Non-pigmented ciliary epithelial cell (primary cell): ENCODE measurements around the gene SYNE1.
"Not testable (repeated sequence)": the region's sequence is repeated elsewhere in the genome, so short reads cannot be mapped to it uniquely, and the experiment has no call there.

Source experiments
- DNase-seq: peaks from one replicate; pipeline ENCODE4 v3.0.0-alpha.2; 2010; ENCODE audit warnings: low read depth

The SYNE1 gene

DNA sequence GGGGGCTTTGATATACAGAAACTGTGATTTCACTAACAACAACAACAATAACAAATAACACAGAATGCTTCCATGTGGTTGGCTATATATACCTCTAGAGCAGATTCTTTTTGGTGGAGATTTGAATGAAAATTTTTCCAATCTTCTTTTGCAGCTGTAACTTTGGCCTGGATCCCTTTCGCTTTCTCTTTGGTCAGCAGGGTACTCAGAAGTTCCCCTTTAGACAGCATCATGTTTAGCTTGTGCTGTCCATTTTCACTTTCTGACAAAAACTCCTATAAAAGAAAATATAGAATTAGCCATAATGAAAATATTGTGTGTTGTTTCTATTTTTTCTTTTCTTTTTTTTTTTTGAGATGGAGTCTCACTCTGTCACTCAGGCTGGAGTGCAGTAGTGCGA, 264.2 kb downstream of the SYNE1 start:
- no peak for DNase-seq

- DNase-seq = no peak
These were observed 265.4 kb downstream of the SYNE1 start for GRCh38 chr6:152371775-152372174.

DNA sequence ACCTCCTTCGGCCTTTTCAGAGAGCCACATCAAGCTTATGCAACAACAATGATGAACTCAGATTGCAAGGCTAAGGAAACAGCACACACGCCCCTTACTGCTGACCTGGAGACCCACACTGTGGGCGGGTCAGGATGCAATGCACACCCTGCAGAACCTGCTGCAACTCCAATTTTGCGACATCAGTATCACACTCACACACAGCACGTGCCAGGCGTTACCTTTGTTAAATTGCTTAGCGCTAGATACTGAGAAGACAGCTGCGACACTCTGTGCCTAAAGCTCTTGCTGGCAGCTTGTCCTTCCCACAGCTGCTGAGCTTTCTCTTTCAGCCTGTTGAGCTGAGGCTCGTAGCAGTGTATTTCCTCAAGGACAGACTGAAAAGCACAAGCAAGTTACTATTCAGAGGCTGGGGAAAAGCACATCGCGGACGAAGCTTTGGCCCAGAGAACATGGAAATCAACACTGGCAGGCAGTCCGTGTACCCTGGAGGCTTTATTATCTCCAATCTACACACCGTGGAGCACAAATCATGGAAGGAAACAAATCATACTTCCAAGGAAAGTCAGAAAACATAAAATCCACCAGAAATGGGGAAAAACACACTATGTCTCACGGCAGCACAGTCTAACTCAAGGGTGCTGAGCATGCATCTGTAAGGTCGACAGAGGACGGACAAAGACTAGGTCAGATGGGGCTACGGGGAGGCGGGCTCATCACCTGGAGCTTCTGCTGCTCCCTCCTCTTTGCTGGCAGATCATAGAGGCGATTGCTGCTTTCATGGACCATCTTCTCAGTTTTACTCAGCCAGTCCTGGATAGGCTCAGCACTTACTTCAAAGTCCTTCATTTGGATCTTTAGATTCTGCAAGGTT, 268.2 kb downstream of the SYNE1 start:
- DNase-seq = no peak

GRCh38 chr6:152364866-152365265, 272.3 kb downstream of the SYNE1 start:
- no peak for DNase-seq

- no peak for DNase-seq
These were observed 277.1 kb downstream of the SYNE1 start for GRCh38 chr6:152360034-152360433.

- no peak for DNase-seq
These were observed 280.5 kb downstream of the SYNE1 start for GRCh38 chr6:152356662-152357061.

DNA sequence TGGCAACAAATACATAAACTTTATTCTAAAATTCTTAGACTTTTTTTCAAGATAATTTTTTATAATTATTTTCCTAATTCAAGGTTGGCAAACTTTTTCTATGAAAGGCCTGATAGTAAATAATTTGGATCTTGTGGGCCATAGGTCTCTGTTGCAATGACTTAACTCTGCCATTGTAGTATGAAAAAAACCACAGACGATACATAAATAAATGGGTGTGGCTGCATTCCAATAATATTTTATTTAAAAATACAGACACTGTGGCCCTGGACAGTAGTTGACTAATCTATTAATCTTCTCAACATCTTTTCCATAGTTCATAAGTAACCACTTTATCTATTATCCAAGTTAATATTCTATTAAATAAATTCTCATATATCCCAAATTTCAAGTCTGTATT, 281.1 kb downstream of the SYNE1 start:
- no peak for DNase-seq

- DNase-seq = no peak
These were observed 282.0 kb downstream of the SYNE1 start for GRCh38 chr6:152355166-152355565.

- no peak for DNase-seq
These were observed 283.7 kb downstream of the SYNE1 start for GRCh38 chr6:152353440-152353839.

DNA sequence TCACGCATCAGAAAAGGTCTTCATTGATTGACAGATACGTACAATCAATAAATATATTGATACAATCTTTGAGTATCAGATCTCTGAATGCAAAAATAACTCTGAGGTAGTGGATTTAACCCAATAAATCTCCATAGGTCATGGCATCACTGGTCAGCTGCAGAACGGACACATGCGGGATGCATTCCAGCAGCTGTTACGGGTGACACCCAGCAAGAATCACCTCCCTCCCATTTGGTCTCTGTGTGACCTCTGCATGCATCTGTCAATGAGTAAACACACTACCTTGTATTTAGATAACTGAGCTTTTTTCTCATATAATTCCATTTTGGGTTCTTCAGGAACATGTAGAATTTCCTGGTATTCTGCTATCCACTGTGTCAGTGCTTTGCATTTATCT, 285.4 kb downstream of the SYNE1 start:
- DNase-seq = no peak

- no peak for DNase-seq
These were observed 286.1 kb downstream of the SYNE1 start for GRCh38 chr6:152351110-152351509.

- peak; percentile 19 for DNase-seq
These were observed 289.0 kb downstream of the SYNE1 start for GRCh38 chr6:152348116-152348515.

DNA sequence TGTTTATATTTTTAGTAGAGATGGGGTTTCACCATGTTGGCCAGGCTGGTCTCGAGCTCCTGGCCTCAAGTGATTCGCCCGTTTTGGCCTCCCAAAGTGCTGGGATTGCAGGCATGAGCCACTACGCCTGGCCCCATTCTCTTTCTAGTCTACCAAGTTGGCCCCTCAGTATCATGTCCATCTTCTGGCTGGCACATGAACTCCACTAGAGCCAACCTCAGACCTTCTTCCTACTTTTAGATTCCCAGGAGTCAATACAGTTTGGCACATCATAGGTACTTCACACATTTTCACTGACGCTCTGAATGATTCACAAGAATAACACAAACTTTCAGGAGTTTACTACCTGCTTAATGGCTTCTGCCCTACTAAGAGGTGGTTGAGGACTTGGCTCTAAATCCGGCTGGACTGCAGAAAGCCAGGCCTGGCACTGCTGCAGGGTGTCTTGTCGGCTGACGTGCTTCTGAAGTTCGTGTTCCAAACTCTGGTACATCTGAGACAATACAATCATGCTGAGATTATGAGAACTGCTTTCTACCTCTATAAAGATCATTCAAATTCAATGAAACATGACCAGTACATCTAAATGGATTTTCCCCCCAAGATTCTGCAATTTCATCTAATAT, 293.3 kb downstream of the SYNE1 start:
- no peak for DNase-seq

- DNase-seq = no peak
These were observed 295.6 kb downstream of the SYNE1 start for GRCh38 chr6:152341596-152341995.

DNA sequence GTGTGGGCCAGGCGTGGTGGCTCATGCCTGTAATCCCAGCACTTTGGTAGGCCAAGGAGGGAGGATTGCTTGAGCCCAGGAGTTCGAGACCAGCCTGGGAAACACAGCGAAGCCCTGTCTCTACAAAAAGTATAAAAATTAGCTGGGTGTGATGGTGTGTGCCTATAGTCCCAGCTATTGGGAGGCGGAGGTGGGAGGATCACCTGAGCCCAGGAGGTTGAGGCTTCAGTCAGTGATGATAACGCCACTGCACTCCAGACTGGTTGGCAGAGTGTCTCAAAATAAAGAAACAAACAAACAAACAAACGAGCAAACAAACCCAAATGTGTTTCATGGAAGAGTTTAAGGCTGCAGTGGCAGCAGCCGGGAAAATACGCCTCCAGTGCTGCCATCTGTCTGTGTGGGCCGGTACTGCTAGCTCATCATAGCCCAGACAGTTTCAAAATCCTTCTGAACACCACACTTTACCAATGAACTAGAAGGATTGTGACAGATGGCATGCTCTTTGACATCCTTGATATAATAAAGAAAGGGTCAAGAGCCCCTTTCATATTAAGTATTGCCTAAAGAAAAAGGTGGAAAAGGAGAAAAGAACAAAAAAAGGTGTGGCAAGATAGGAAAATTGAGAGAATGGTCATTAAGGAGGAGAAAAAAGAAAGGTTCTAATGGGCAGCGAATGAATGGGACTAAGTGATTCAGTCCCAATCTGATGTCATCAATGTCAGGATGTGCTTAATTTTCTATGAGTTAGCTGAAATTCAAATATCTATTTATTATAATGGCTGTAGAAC, 298.6 kb downstream of the SYNE1 start:
- DNase-seq = no peak

DNA sequence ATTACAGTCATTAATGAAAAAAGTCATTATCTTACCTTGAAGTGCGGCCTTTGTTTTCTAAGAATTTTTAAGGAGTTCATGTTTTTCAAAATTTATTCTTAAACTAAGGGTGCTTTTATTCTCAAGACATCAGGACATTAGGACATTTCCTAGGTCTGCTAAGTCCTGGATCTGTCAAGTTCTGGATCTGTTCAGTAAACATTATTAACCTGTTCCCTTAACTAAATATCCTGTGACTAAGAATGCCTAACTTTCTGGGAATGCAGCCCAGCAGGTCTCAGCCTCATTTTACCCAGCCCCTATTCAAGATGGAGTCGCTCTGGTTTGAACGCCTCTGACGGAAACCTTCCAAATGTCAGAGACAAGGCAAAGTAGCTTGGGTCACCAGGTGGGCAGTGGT, 302.6 kb downstream of the SYNE1 start:
- DNase-seq = no peak

- no peak for DNase-seq
These were observed 306.2 kb downstream of the SYNE1 start for GRCh38 chr6:152330961-152331360.

GRCh38 chr6:152329638-152330448, 307.3 kb downstream of the SYNE1 start:
- no peak for DNase-seq

GRCh38 chr6:152328200-152328599, 309.0 kb downstream of the SYNE1 start:
- not testable (repeated sequence) for DNase-seq

GRCh38 chr6:152323376-152323775, 313.8 kb downstream of the SYNE1 start:
- DNase-seq = no peak

- DNase-seq = no peak
These were observed 318.9 kb downstream of the SYNE1 start for GRCh38 chr6:152318278-152318677.

- peak; percentile 87 for DNase-seq
These were observed 321.1 kb downstream of the SYNE1 start for GRCh38 chr6:152316024-152316423.
